Middle frontal gyrus (tissue), 1 donor: Measurements from ENCODE around the gene MMP25.
"Not testable (repeated sequence)": the region's sequence is repeated elsewhere in the genome, so short reads cannot be mapped to it uniquely, and the experiment has no call there.

Source experiments
- DNase-seq: peaks from one replicate; pipeline ENCODE4 v3.0.0-alpha.2; 2015; ENCODE audit warnings: low spot score; ENCODE audit errors: extremely low spot score

Gene MMP25

DNA sequence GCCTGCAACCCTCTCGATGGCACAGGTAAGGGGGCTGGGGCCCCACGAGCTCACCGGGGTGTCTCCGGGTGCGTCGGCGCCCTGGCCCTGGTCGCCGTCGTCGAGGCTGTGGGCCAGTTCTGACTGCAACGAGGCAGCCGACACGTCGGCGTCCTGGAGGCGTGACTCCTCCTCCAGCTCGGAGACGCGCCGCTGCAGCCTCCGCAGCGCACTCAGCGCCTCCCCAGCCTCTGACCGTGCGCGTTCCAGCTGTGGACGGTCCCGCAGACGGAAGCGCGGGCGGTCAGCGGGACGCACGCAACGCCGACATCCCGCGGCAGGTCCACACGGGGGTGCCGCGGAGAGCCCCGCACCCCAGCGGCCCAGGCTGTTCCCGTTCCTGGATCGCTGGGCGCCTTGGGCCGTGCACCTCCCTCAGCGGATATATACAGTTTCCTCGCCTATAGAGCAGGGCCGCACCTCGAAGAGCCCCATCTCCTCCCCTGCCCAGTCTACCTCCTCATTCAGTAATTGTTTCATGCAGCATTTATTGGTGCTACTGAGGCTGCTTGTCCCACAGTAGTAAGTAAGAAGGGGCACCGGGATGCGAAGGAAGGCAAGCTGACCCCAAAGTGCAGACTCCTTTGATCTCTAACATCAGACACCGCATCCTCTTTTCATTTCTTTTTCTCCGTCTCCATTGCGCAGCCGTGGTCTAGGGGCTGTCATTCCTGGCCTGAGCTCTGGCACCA, 16.7 kb upstream of the MMP25 start:
- DNase-seq, result no peak

DNA sequence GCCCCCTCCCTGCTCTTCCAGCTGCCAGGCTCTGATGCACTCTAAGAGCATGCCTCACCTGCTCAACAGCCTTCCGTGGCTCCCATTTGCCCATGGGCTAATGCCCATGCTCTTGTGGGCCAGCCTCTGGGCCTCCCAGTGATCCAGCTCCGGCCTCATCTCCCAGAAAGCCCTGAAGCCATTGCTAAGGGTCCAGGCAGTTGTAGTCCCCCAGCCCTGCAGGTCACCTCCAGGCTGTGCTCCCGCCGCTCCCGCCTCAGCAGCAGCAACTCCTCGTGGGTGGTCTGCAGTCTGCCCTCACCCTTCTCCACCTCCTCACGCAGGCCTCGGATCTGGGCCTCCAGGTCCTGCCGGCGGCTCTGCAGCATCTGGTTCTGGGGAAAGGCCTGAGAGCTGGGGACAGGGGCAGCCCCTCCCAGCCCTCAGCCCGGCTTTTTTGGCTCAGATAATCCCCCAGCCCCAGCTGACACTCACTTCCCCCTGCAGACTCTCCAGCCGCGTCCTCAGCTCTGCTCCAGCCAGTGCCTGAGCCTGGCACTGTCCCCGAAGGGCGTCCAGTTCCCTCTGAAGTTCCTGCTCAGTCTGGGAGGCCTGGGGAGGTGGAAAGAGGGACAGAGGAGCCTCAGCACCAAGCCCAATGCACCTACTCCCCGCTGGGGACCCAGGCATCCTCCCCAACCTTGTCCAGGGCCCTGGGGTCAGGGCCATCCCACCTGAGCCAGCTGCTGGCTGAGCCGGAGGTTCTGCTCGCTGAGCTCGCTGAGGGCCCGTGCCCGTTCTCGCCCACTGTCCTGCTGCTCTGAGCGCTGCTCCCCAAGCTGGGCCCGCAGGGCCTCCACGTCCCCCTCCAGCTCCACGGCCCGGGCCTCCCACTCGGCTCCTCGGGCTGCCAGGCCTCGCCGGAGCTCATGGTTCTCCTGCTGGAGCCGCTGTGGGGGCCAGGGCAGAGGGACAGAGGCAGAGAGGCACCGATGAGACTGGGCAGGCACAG, 15.8 kb upstream of the MMP25 start:
- no peak for DNase-seq

DNA sequence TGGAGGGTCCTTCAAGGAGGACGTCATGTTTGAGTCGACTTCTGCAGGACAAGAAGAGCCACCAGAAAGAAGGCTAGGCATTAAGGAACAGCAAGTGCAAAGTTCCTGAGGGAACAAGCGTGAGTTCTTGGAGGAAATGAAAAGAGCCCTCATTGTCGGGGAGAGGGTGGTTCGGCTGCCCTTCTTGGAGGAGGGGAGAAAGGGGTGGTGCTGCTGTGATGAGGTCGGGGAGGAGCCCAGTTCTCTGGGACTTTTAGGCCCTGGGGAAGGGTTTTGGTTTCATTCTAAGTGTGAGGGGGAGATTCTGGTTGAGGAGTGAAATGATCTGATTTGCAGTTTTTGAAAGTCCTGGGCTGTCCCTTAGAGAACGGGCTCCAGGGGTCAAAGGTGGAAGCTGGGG, 13.7 kb upstream of the MMP25 start:
- DNase-seq, result no peak

DNA sequence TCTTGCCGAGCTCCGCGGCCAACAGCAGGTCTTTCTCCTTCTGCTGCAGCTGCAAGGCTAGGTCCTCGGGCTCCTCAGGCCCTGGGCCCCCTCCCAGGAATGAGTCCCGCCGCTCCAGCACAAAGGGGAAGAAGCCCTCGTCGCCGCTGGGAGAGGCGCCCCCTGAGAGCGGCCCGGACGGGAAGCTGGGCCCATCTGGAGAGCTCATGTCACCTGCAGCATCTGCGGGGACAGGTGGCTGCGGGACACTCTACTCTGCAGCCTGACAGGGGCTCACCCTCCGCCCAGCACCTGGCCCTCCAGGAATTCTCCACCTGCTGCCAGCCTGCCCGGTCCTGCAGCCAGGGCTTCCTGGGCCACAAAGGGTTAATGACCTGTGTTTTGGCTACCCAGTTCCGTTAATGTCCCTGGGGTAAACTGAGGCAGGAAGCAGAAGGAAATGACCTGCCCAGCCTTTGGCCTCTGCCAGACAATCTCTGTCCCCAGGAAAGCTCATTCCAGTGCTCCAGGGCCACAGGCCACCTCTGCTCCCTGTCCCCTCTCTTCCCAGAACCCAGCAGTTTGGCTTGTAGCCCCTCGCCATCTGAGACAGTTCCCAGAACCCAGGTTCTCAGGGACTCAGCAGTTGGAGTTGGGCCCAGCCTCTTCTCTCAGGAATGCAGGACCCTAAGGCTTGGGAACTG, 10.9 kb upstream of the MMP25 start:
- DNase-seq, result no peak

DNA sequence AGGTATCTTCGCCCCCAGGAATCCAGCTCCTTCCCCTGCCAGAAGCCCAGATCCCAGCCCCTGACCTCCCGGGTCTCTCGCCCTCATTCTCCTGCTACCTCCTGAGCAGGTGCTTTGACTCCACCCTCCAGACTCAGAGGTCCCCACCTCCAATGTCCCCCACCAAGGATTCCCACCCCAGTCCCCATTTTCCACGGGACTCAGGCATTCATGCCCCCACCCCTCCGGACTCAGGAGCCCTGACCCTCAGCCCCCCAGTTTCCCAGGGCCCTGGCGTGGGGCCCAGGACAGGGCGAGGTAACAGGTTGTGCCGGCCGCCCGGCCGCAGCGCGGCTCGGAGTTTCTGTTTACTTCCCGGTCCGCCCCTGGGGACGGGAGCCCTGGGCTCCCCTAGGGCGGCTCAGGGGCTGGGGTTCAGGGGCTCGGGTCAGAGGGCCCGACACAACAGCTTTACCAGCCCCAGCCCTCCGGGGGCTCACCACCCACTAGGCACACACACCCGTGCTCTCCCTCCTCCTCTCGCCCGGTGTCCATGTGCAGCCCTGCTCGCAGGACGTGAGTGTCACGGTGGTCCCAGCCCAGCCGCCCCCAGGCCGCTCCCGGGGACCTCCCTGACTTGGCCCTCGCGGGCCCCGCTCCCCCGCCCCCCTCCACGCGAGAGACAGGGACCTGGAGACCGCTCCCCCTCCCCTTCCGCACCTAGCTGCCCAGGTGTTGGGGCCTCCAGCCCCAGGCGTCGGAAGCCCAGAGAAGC, 10.2 kb upstream of the MMP25 start:
- DNase-seq, result no peak

DNA sequence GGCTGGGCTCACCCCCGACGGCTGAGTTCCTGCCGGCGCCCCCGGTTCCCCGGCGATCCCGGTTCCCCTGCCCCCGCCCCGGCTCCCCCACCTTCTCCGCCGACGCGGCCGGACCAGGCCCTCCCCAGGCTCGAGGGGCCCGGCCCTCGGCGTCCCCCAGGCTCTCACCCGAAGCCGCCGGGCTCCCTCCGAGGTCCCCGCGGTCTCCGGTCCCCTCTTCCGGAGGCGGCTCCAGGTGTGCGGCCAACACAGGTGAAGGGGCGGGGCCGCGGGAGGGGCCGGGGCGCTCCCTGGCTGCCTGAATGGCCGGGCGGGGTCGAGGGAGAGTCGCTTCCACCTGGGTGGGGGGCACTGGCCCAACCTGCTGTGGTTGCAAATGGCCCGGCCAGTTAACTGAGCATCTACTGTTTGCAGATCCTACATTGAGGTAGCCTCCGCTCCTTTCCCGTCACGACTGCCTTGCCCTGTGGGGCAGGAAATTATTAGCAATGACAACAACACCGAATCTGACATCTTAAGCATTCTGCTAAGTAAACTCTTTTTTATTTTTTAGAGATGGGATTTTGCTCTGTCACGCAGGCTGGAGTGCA, 9.5 kb upstream of the MMP25 start, which contains the start of gene BICDL2:
Gene BICDL2 (minus strand): TSS at position 219 of the 590 bp plus-strand sequence. CDS start 1,448 bp downstream, outside the sequence.
- DNase-seq, result no peak

DNA sequence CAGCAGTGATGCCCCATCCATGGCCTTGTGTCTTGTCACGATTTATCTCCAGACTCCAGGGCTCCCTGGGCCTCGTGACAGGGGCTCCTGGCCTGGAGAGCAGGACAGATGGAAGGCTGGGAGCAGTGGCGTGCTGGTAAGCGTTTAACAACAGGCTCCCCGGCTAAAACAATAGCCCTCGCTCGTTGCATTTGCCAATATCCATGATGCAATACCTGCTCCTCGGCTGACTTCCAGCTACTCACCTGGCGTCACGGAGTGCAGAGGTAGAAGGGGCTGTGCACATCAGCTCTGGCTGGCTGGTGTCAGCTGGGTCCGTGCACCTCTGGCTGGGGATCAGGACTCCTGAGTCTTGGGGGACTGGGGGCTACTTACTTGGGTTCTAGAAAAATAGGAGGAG, 8.1 kb upstream of the MMP25 start:
- no peak for DNase-seq

DNA sequence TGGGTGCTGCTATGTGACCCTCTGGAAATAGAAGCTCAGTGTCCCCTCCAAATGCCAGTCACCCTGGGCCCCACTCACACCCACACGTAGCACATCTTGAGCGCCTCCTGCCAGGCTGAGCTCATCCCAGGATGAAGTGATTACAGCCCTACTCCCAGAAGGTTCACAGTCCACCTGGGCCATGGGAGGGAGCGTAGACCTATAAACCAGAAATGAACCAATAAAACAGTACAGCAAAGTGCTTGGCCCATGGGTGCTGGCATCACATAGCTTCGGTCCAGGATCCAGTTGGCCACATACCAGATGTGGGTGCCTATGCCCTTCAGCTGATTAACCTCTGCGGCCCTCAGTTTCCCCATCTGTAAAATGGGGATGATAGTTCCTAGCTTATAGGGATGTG, 7.5 kb upstream of the MMP25 start:
- no peak for DNase-seq

DNA sequence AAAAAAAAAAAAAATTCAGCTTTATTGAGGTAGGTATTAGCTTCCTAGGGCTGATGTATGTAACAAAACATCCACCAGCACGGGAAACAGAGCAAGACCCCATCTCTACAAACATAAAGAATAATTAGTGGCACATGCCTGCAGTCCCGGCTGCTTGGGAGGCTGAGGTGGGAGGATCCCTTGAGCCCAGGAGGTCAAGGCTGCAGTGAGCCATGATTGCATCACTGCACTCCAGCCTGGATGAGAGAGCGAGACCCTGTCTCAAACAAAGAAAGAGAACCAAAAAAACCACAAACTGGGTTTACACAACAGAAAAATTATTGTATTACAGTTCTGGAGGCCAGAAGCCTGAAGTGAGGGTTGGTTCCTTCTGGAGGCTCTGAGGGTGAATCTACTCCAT, 4.0 kb upstream of the MMP25 start:
- no peak for DNase-seq

DNA sequence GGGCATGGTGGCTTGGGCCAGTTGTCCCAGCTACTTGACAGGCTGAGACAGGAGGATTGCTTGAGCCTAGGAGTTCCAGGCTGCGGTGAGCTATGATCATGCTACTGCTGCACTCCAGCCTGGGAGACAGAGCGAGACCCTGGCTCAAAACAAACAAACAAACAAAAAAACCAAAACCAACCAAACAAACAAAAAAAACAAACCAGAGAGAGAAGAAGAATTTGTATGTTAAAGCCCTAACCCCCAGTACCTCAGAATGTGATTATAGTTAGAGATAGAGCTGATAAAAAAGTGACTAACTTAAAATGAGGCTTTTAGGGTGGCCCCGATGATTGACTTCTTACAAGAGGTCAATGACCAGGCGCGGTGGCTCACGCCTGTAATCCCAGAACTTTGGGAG, 1.7 kb upstream of the MMP25 start:
- DNase-seq, result no peak

DNA sequence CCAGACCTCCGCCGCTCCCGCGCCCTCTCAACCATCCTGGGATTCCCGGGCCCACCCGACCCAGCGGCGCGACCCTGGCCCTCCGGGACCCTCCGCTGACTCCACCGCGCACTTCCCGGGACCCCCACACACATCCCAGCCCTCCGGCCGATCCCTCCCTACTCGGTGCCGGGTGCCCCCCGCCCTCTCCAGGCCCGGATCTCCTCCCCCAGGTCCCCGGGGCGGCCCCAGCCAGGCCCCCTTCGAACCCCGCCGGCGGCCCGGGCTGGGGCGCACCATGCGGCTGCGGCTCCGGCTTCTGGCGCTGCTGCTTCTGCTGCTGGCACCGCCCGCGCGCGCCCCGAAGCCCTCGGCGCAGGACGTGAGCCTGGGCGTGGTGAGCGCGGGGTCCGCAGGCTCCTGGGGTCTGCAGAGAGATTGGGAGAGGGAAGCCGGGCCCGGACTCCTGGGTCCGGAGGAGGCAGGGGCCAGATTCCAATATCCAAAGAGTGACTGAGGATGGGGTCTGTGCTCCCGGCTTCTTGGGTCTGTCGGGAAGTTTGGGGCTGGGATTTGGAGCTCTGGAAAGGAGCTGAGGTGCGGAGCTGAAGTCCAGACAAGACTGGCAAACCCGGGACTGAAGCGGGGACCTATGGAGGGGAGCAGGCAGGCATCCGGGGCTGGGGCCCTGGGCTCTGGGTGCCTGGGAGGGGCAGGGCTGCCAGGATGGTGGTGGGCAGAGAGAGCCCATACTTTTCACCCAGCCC, 453 bp downstream of the MMP25 start:
- no peak for DNase-seq

DNA sequence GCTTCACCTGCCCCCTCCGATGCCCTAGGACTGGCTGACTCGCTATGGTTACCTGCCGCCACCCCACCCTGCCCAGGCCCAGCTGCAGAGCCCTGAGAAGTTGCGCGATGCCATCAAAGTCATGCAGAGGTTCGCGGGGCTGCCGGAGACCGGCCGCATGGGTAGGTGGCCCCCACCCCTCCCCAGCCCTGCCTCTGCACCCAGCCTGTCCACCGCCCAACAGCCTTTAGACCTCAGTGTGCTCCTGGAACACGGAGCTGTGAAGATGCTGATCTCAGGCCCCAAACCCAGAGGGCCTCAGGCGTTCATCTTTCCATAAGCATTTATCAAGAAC, 993 bp downstream of the MMP25 start:
- DNase-seq, result no peak

DNA sequence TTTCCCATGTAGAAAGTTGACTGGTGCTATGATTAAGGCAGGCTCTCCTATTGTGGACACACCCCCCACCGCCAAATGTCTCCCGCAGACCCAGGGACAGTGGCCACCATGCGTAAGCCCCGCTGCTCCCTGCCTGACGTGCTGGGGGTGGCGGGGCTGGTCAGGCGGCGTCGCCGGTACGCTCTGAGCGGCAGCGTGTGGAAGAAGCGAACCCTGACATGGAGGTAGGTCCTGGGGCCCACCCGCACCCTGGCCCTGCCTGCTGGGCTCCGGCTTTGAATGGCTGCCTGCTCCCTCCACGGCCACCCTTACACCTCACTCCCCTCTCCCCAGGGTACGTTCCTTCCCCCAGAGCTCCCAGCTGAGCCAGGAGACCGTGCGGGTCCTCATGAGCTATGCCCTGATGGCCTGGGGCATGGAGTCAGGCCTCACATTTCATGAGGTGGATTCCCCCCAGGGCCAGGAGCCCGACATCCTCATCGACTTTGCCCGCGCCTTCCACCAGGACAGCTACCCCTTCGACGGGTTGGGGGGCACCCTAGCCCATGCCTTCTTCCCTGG, 3.6 kb downstream of the MMP25 start:
- no peak for DNase-seq

DNA sequence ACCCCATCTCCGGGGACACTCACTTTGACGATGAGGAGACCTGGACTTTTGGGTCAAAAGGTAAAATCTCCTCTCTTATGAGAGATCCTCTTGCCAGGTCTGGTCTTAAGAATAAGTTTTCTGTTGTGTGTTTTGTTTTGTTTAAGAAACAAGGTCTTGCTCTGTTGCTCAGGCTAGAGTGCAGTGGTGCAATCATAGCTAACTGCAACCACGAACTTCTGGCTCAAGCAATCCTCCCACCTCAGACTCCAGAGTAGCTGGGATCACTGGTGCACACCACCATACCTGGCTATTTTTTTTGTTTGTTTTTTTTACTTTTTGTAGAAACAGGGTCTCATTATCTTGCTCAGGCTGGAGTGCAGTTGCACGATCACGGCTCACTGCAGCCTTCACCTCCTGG, 4.1 kb downstream of the MMP25 start:
- DNase-seq, result no peak

DNA sequence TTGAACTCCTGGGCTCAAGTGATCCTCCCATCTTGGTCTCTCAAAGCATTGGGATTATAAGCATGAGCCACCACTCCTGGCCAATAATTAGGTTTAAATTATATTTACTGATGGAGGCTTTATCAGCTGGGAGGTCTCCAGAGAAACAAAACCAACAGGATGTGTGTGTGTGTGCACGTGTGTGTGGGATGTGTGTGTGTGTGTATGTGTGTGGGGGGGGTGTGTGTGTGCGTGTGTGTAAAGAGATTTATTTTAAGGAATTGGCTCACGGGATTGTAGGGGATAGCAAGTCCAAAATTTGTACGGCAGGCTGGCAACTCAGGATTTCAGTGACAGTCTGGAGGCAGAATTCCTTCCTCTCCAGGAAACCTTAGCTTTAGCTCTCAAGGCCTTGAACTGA, 4.6 kb downstream of the MMP25 start:
- DNase-seq, result no peak

DNA sequence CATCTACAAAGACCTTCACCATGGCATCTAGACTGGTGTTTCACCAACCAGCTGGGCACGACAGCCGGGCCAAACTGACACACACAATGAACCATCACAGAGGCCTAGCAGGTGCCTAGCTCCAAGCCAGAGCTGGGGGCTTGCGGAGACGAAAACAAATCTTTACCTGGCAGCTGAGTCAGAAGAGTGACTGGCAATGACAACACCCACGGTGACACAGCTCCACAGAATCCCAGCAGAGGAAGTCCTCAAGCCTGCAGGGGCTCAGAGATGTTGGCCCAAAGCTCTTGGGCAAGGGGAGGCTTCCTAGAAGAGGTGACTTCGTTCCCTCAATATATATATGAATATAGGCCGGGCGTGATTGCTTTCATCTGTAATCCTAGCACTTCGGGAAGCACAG, 5.1 kb downstream of the MMP25 start:
- DNase-seq, result no peak

DNA sequence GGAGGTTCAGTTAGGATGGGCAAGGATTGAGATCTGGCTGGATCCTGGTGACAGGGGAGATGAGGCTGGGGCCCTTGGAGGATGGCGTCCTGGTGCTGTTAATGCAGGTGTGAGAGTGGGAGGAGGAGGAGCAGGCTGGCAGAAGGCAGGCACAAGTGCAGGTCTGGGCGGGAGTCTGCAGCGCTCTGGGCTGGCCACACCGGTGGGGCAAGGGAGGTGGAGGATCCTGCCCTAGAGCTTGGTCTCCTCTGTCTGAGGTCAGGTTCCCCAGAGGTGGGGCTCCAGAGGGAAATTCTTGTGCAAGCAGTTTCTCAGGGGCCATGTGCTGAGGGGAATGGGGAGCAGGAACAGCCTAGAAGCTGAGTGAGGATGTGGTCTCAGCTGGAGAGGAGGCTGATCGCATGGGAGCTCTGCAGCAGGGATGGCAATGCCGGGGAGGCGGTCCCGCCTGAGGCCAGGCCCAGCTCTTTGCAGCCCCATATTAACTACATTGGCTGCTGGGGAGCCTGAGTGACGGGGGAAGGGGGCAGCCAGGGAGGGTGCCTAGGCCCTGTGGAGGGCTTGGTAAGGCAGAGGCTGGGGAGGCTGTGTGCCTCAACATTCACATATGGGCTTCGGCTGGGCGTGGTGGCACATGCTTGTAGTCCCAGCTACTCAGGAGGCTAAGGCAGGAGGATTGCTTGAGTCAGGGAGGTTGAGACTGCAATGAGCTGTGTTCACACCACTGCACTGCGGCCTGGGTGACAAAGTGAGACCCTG, 6.4 kb downstream of the MMP25 start:
- DNase-seq, result not testable (repeated sequence)

DNA sequence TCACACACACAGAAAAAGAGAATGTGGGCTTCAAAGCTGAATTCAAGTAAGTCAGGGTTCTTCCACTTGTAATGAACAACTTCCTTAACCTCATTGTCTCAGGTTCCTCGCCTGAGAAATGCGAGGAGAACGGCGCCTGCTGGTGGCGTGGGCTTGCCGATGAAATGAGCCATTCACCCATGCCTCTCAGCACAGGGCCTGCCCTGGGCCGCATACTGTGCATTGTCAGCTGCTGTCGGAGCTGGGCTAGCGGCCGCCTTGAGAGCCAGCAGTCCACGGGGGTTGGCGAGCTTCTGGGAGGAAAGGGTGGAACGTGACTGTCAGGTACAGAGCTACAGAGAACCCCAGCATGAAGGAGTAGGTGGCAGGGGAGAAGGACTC, 7.0 kb downstream of the MMP25 start:
- not testable (repeated sequence) for DNase-seq
